HepG2 (cell line): ENCODE results near the gene SEC14L1. TPM values are rescaled to one million over a fixed set of nuclear protein-coding genes. Genes with fewer than 3 reads are reported as not detected.
A peak's percentile ranks its signal among the peaks of the same experiment; 100 is the strongest.

Experiments
- ASH2L ChIP-seq: fragments of 300-600, 200-600 bp; sonication (generic); IDR thresholded peaks from 2 replicates; pipeline ENCODE4 v1.7.0; 2017; ENCODE audit warnings: low read depth, mild to moderate bottlenecking, moderate library complexity, mixed read lengths, low read length; ENCODE audit not compliant: insufficient read length
- ATF6 ChIP-seq: sonication (generic); formaldehyde crosslinking; conservative IDR thresholded peaks from 2 replicates; pipeline ENCODE4 v1.4.0; 2020; ENCODE audit warnings: missing genetic modification reagents
- BATF2 ChIP-seq: sonication (generic); formaldehyde crosslinking; IDR thresholded peaks from 2 replicates; pipeline ENCODE4 v1.8.0; 2022; ENCODE audit warnings: mild to moderate bottlenecking, missing genetic modification reagents, moderate library complexity
- FOXC1 ChIP-seq: sonication (generic); formaldehyde crosslinking; IDR thresholded peaks from 2 replicates; pipeline ENCODE4 v1.8.0; 2022; ENCODE audit warnings: mild to moderate bottlenecking, missing genetic modification reagents, borderline replicate concordance
- FOXJ3 ChIP-seq: sonication (generic); formaldehyde crosslinking; IDR thresholded peaks from 2 replicates; pipeline ENCODE4 v1.4.0; 2020; ENCODE audit warnings: missing genetic modification reagents, mild to moderate bottlenecking, borderline replicate concordance
- GABPA ChIP-seq, 2 experiments: IDR thresholded peaks; 2 replicates each; pipeline ENCODE4 v1.6.1; 2011 to 2016; ENCODE audit warnings: low read depth in 2 of 2, low read length in 1 of 2, missing biosample characterization in 1 of 2, missing genetic modification characterization in 1 of 2
- NCOA1 ChIP-seq: sonication (generic); formaldehyde crosslinking; IDR thresholded peaks from 2 replicates; pipeline ENCODE4 v1.9.0; 2021; ENCODE audit warnings: missing genetic modification reagents
- NR2F1 ChIP-seq, 2 experiments: fragments of 450-650 bp in 1 of 2; formaldehyde crosslinking in 1 of 2; IDR thresholded peaks; 2 replicates each; pipeline versions ENCODE4 v1.5.0 to v1.6.1; 2016 to 2020; ENCODE audit warnings: mild to moderate bottlenecking in 1 of 2, missing compliant biosample characterization in 1 of 2, missing genetic modification reagents in 1 of 2, moderate library complexity in 1 of 2
- PATZ1 ChIP-seq: sonication (generic); formaldehyde crosslinking; IDR thresholded peaks from 2 replicates; pipeline ENCODE4 v1.4.0; 2020; ENCODE audit warnings: missing genetic modification reagents
- RCOR2 ChIP-seq: IDR thresholded peaks from 2 replicates; pipeline ENCODE4 v1.6.1; 2016; ENCODE audit warnings: missing biosample characterization, missing genetic modification reagents
- ZBTB40 ChIP-seq, 2 experiments: fragments of 450-650 bp in 1 of 2; sonication (generic) in 1 of 2; formaldehyde crosslinking in 1 of 2; IDR thresholded peaks; 2 replicates each; pipeline versions ENCODE4 v1.6.1 to v1.8.0; 2016 to 2022; ENCODE audit warnings: antibody characterized with exemption in 1 of 2, mild to moderate bottlenecking in 1 of 2, missing genetic modification reagents in 1 of 2
- ZFP36L1 ChIP-seq: sonication (generic); formaldehyde crosslinking; IDR thresholded peaks from 2 replicates; pipeline ENCODE4 v1.8.0; 2022; ENCODE audit warnings: mild to moderate bottlenecking, missing genetic modification reagents, moderate library complexity
- ZNF292 ChIP-seq: sonication (generic); formaldehyde crosslinking; IDR thresholded peaks from 2 replicates; pipeline ENCODE4 v1.8.1; 2022; ENCODE audit warnings: mild to moderate bottlenecking, low read depth, missing genetic modification reagents, borderline replicate concordance
- ZNF431 ChIP-seq: sonication (generic); formaldehyde crosslinking; IDR thresholded peaks from 2 replicates; pipeline ENCODE4 v1.9.0; 2022; ENCODE audit warnings: missing genetic modification reagents, low read depth, mild to moderate bottlenecking, borderline replicate concordance
- polyA plus RNA-seq, 8 experiments: library from polyadenylated mRNA; depleted of rRNA in 3 of 8; stranded (reverse) in 7 of 8; unstranded in 1 of 8; fragments of >200 nt; fragmentation: Illumina TruSeq in 4 of 8; extraction: Trizol in 4 of 8; gene quantifications; 2 replicates each; pipeline versions ENCODE4 v1.2.1 to v1.2.3, GENCODE V29; 2011 to 2016; ENCODE audit warnings: low read depth in 4 of 8, missing spikeins in 1 of 8, mixed read lengths in 1 of 8; ENCODE audit not compliant: insufficient read depth in 1 of 8
- total RNA-seq, 5 experiments: library from RNA; depleted of rRNA; stranded (reverse); fragments of >200 nt; fragmentation: Illumina TruSeq; extraction: Trizol; gene quantifications; 2 replicates each; pipeline ENCODE4 v1.2.3, GENCODE V29; 2016; ENCODE audit warnings: low read depth in 1 of 5

Gene SEC14L1
- total and polyA plus RNA-seq, 2 of the 13 experiments (the other 11 are each of a cell fraction or from before 2014, with no cell fraction given), result 26.3 to 43.9 TPM

DNA sequence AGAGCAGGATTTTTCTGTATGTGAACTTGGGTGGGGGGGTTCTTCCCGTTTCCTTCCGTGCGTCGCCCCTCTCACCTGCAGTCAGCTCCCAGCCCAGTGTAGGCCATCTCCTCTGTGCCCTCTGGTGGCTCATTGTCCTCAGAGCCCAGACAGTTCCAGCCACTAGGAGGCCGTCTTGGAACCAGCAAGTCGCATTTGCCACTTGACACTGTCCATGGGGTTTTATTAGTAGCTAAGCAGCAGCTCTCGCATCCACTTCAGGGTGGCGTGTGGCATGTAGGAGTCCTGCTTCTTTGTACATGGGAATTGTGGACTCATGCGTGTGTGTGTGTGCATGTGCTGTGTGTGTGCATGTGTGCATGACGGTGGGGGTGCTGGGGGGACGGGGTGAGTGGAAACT lies 74.0 kb downstream of the SEC14L1 start (continued):
- TF ChIP-seq ZBTB40 (IDR thresholded peaks at IDR 0.05) (no peak), ZBTB40 (CRISPR knock-in tag; IDR thresholded peaks at IDR 0.05) (no peak), ASH2L (no peak), PATZ1 (CRISPR knock-in tag) (peak; percentile 40; the same call in 1 of the 2 replicates), NCOA1 (CRISPR knock-in tag) (no peak), FOXC1 (CRISPR knock-in tag) (peak; percentile 35; the same call in 1 of the 2 replicates), GABPA (IDR thresholded peaks at IDR 0.05; ENCODE audit: low read depth, low read length) (no peak), GABPA (CRISPR knock-in tag; IDR thresholded peaks at IDR 0.05; ENCODE audit: low read depth) (no peak), ZFP36L1 (CRISPR knock-in tag) (no peak), ZNF431 (CRISPR knock-in tag) (no peak), ZNF292 (no peak), BATF2 (CRISPR knock-in tag) (0 out of 2 replicates have a peak, but pooled peaks have one; percentile 33), FOXJ3 (no peak), ATF6 (CRISPR knock-in tag) (no peak), RCOR2 (CRISPR knock-in tag) (no peak), NR2F1 (CRISPR knock-in tag; IDR thresholded peaks at IDR 0.05) (no peak)
